GM21619 (cell line): ENCODE data around the gene GPX2.
A peak's percentile ranks its signal among the peaks of the same experiment; 100 is the strongest.

Experiments
- ATAC-seq: cut with Tn5 transposase; IDR thresholded peaks from one replicate; pipeline ENCODE4 v1.9.1; 2021; ENCODE audit not compliant: unreplicated experiment

The GPX2 gene

GRCh38 chr14:64942531-64943111 is at the start of gene GPX2:
GPX2 (minus strand) TSS chr14:64942745; CDS start chr14:64942726, 19 bp downstream.
- ATAC-seq: no peak

GRCh38 chr14:64990939-64991338 is 48.4 kb upstream of the GPX2 start:
- no peak for ATAC-seq

DNA sequence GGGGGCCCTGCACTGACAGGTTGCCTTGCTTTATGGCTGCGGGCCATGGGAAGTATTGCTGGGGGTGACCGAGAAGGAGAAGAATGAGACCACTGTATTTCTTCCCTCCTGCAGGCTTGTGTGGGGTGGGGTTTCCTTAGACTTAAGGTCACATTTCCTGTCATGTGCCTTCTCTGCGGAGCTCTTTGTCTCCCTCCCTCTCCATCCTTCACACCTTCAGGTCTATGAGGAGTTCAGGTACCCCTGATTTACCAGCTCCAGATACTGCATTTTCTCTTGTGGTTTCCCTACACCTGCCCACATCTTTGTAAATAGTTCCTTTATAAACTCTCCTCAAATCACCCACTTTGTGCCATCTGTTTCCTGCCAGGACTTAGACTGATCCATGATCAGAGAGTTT is 47.8 kb upstream of the GPX2 start:
- ATAC-seq: no peak

GRCh38 chr14:64987438-64987767 is 44.9 kb upstream of the GPX2 start:
- no peak for ATAC-seq

DNA sequence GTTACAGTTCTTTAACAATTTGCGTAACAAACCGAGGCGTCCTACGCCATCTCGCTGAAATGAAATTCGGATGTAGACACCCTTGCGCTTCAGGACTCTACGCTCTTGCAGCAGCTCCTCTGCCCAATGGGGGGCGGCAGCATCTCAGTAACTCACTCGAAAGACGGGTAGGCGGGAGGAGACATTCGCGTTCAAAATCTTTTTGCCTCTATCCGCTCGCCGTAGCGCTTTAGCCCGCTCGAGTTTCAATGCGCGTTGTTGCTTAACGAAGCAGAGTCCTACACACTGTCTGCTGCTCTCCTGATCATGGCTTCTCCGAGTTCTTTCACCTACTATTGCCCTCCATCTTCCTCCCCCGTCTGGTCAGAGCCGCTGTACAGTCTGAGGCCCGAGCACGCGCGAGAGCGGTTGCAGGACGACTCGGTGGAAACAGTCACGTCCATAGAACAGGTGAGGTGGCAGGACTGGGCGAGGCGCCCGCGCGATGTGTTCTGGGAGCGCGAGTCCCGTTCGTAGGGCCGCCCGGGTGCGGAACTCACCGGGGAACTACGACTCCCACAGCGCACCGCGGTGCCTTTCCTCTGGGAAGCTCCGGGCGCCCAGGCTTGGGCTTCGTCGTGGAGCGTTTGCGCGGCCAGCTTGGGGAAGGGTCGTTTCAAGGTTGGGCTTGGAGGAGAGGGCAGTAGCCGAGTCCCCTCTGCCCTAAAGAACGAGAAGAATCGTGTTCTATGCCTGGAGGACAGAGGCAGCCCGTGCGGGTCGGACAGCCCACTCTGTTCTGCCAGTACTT is 44.3 kb upstream of the GPX2 start, which contains the start of gene FNTB:
Gene FNTB (plus strand): TSS at position 248 of the 790 bp plus-strand sequence. CDS start 59 bp downstream, at position 307.
- peak; percentile 91 for ATAC-seq

DNA sequence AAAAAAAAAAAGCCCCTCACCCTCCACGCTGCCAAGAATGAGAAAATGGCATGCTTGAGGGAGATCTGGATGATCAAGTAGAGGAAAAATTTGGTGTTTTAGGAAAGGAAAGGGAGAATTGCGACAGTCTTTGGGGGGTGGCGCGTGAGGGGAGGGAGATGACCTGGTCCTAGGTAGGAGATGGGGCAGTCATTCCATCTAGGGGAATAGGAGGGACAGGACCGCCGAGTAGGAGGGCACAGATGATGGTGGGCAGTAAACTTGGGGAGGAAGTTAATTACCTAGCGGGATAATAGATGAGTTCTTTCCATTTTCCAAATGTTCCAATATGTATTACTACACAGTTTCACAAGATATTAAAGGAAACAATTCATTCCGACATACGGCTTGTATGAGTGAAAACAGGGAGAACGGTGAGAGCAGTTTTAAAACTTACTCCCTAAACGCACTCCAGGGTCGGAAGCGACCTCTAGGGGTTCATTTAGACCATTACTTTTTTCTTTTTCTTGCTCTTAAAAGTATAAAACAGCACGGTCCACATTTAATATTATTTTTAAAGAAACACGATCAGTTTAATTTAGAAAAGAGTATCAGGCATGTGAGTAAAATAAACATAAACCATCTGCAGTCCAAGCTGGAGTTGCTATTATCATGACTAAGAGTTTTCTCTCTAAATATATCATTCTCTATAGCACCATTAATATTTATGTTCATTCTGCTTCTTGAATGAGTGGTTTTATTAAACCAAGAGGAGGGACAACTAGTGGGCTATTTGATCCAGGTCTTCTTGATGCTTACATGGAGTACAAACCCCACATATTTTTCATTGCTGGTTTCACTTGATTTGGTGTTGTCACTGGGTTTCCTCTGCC is 41.1 kb upstream of the GPX2 start:
- no peak for ATAC-seq

DNA sequence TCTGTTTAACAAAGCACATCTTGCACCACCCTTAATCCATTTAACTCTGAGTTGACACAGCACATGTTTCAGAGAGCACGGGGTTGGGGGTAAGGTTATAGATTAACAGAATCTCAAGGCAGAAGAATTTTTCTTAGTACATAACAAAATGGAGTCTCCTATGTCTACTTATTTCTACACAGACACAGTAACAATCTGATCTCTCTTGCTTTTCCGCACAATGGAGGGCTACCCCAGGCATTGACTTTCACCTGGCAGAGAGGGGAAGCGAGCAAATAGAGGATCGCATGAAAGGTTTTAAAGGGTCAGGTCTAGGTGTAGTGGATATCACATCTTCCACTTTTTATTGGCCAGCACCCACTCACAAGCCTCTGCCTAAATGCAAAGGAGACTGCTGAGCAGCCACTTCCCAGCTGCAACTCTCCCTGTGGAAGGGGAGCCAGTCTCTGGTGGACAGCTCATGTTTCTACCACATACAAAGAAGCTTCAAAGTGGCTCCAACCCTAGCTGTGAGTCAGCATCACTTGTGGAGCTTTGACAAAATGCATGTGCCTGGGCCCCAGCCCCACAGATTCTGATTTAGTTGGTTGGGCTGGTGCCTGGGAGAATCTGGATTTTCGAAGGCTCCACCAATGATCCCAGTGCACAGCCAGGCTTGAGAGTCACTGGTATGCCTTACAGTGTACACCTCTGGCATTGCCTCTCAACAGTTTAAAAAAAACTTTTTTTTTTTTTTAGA is 37.0 kb upstream of the GPX2 start:
- ATAC-seq: no peak

DNA sequence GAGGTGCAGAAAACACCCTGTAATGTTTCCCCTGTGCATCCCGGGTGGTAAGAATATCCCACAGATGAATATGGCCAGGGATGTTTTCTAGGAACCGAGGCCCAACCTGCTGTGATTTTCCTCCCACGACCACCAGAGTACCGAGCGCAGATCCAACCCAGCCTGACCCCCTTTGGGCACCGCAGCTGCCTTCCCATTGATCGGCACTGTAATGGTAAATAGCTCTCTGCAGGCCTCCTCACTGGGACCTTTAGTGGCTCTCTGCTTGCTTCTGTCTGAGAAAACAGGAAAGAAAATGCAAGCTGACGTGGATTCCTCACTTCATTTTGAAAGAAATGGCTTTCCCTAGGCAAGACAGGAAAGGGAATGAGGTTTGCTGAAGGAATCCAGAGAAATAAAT is 32.0 kb upstream of the GPX2 start:
- ATAC-seq: no peak

DNA sequence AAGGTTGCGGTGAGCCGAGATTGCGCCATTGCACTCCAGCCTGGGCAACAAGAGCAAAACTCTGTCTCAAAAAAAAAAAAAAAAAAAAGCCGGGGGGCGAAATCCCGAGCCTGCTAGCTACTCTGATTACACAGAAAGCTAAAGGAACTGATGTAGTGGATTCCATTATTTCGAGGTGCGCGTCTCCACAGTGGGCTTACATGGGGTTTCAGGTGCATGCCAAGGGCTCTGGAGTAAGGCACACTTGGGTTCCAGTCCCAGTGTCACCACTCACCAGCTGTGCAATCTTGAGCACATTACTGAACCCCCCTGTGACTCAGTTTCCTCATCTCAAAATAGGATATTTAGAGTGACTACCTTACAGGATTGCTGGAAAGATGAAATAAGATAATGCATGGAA is 31.3 kb upstream of the GPX2 start:
- ATAC-seq: no peak

- no peak for ATAC-seq
These were observed 30.5 kb upstream of the GPX2 start for GRCh38 chr14:64973026-64973442.

GRCh38 chr14:64971943-64972791 is 29.6 kb upstream of the GPX2 start, which contains the start of gene RAB15:
RAB15 (minus strand) TSS chr14:64972336; CDS start chr14:64972076, 260 bp downstream.
- no peak for ATAC-seq

GRCh38 chr14:64971491-64971942 is 29.0 kb upstream of the GPX2 start:
- ATAC-seq: no peak

DNA sequence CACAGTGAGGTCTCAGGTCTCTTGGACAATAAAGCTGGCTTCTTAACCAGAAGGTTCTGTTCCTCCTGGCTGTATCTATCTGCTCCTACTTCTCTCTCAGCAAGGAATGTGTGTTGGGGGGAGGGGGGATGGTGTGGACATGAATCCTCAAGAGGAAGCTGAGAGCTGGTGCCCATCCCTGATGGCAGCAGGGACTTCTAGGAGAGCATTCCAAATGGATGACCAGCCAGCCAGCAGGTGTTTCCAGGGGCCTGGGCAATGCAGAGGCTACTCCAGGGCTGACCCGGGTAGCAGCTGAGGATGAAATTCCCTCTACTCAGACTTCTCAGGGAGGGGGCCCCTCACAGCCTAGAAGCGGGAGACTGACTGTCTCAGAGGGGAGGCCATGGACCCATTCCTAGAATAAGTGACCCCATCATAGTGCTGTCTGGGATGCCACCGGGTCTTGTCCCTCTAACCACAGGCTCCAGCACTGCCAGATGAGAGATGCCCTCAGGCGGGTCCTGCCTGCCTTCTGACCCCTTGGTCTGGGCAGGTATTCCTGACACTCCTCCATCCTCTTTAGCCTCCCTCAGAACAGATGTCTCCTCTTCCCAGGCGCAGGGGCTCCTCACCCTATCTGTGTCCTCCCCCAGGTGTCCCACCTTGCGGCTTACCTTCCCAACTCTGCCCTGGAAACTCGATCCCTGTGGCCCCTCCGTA is 28.4 kb upstream of the GPX2 start:
- ATAC-seq: no peak

- ATAC-seq: no peak
These were observed 27.5 kb upstream of the GPX2 start for GRCh38 chr14:64970041-64970440.

- ATAC-seq: no peak
These were observed 26.1 kb upstream of the GPX2 start for GRCh38 chr14:64968651-64969050.

DNA sequence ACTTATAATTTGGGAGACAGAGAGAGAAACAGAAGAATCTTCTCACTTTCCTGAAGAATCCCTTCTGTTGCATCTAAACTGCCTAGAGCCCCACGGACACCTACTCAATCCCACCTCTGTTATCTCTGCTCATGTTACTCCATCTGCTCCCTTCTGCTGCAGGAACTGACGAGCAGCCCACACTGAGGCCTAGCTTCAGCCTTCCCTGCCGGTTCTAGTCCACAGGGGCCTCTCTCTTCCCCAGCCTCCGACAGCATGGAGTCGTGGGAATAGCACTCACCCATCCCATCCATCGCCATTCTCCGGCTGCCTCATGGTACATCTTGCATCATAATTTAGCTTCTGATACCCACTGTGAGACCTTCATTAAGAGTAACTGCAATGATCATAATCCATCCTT is 25.6 kb upstream of the GPX2 start:
- no peak for ATAC-seq

GRCh38 chr14:64966976-64967375 is 24.4 kb upstream of the GPX2 start:
- no peak for ATAC-seq

DNA sequence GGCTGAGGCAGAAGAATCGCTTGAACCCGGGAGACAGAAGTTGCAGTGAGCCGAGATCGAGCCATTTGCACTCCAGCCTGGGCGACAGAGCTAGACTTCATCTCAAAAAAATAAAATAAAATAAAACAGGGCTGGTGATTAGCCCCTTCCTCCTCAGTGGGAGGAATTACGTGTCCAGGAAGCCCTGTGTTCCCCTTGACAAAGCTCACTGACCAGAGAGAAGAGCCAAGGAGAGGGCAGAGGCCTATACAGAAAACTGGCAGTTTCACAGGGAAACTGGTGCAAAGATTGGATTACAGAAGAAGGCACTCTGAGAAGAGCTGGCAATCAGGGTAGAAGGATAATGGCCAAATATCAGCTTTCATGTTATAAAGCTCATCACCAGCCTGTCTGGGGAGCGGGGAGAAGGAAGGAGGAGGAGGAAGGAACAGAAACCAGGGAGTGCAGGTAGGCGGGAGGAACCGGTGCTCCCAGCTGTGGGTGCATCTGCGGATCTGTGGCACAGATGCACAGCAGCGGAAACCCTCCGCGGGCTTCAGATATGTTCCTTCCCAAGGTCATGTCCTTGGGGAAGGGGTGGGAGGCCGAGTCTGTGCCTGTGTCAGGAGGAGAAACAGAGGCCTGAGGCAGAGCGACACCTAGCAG is 22.9 kb upstream of the GPX2 start:
- no peak for ATAC-seq

- no peak for ATAC-seq
These were observed 21.1 kb upstream of the GPX2 start for GRCh38 chr14:64963611-64964010.
